Measurements from ENCODE around the gene DHRS3. TPM values are rescaled to one million over a fixed set of nuclear protein-coding genes. Genes with fewer than 3 reads are reported as not detected.
A peak's percentile ranks its signal among the peaks of the same experiment; 100 is the strongest.

DHRS3 gene
- total and polyA plus RNA-seq, 2 of the 13 experiments (the other 11 are each of a cell fraction or from before 2014, with no cell fraction given) = 48.5 to 90.5 TPM

DNA sequence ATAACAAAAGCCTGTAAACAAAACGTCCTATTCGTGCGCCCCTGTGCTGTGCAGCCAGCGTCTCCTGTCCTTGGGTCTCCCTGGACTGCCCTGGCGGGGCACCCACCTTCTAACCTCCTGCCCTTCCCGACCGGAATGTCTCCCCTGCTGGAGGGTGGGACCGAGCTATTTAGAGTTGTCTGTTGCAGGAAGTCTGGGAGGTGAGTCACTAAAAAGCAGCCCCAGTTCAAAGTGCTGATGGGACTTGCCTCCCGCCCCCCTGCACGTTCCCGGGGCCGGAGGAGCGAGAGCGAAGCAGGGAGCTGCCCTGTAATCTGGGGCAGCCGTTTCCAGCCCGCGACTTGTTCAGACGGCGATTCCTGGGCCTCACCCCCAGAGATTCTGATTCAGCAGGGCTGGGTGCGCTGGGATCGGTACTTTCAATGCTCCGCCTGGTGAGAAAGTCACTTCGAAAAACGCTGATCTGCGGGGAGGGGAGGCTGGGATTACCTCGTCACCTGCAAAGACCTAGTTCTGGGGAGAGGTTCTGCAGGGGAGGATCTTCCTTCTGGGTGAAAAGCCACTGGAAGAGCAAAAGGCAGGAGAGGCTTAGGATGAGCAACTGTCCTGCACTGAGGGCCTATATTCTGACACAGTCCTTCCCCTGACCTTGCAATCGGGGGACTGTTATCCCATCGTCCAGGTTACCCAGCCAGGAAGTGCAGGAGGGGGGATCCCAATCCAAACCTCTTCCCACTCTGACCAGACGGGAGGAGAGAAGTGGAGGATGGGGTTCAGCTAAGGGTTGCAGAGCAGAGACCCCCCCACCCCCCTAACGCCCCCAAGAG is 1.2 kb upstream of the DHRS3 start (continued):
- TF ChIP-seq, protein P1, sequence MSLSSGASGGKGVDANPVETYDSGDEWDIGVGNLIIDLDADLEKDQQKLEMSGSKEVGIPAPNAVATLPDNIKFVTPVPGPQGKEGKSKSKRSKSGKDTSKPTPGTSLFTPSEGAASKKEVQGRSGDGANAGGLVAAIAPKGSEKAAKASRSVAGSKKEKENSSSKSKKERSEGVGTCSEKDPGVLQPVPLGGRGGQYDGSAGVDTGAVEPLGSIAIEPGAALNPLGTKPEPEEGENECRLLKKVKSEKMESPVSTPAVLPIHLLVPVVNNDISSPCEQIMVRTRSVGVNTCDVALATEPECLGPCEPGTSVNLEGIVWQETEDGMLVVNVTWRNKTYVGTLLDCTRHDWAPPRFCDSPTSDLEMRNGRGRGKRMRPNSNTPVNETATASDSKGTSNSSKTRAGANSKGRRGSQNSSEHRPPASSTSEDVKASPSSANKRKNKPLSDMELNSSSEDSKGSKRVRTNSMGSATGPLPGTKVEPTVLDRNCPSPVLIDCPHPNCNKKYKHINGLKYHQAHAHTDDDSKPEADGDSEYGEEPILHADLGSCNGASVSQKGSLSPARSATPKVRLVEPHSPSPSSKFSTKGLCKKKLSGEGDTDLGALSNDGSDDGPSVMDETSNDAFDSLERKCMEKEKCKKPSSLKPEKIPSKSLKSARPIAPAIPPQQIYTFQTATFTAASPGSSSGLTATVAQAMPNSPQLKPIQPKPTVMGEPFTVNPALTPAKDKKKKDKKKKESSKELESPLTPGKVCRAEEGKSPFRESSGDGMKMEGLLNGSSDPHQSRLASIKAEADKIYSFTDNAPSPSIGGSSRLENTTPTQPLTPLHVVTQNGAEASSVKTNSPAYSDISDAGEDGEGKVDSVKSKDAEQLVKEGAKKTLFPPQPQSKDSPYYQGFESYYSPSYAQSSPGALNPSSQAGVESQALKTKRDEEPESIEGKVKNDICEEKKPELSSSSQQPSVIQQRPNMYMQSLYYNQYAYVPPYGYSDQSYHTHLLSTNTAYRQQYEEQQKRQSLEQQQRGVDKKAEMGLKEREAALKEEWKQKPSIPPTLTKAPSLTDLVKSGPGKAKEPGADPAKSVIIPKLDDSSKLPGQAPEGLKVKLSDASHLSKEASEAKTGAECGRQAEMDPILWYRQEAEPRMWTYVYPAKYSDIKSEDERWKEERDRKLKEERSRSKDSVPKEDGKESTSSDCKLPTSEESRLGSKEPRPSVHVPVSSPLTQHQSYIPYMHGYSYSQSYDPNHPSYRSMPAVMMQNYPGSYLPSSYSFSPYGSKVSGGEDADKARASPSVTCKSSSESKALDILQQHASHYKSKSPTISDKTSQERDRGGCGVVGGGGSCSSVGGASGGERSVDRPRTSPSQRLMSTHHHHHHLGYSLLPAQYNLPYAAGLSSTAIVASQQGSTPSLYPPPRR (CRISPR knock-in tag; IDR thresholded peaks at IDR 0.05; ENCODE audit: borderline replicate concordance) = peak; percentile 93
- TF ChIP-seq SP5 (CRISPR knock-in tag; IDR thresholded peaks at IDR 0.05; ENCODE audit: borderline replicate concordance, low read depth) (peak; percentile 98), KLF15 (CRISPR knock-in tag; IDR thresholded peaks at IDR 0.05; ENCODE audit: borderline replicate concordance) (no peak), BORCS8-MEF2B (CRISPR knock-in tag; IDR thresholded peaks at IDR 0.05) (peak; percentile 17; the same call in 1 of the 2 replicates), ZNF333 (CRISPR knock-in tag; IDR thresholded peaks at IDR 0.05; ENCODE audit: borderline replicate concordance) (peak; percentile 69; the same call in 1 of the 2 replicates), RFX1 (IDR thresholded peaks at IDR 0.05) (no peak), ZNF530 (CRISPR knock-in tag; IDR thresholded peaks at IDR 0.05; ENCODE audit: low read depth) (no peak), PPARG (CRISPR knock-in tag; conservative IDR thresholded peaks at IDR 0.05) (peak; percentile 69), KDM5A (IDR thresholded peaks at IDR 0.05; ENCODE audit: borderline replicate concordance, low read length) (no peak; the same call in 1 of the 2 replicates), ZNF30 (CRISPR knock-in tag; IDR thresholded peaks at IDR 0.05) (no peak)
- TF ChIP-seq, protein P2, sequence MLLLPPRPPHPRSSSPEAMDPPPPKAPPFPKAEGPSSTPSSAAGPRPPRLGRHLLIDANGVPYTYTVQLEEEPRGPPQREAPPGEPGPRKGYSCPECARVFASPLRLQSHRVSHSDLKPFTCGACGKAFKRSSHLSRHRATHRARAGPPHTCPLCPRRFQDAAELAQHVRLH (CRISPR knock-in tag; IDR thresholded peaks at IDR 0.05; ENCODE audit: borderline replicate concordance, low read depth) = peak; percentile 87; the same call in 1 of the 2 replicates
- TF ChIP-seq, protein P3, sequence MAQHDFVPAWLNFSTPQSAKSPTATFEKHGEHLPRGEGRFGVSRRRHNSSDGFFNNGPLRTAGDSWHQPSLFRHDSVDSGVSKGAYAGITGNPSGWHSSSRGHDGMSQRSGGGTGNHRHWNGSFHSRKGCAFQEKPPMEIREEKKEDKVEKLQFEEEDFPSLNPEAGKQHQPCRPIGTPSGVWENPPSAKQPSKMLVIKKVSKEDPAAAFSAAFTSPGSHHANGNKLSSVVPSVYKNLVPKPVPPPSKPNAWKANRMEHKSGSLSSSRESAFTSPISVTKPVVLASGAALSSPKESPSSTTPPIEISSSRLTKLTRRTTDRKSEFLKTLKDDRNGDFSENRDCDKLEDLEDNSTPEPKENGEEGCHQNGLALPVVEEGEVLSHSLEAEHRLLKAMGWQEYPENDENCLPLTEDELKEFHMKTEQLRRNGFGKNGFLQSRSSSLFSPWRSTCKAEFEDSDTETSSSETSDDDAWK (CRISPR knock-in tag; IDR thresholded peaks at IDR 0.05) = no peak
- TF ChIP-seq, protein P4, sequence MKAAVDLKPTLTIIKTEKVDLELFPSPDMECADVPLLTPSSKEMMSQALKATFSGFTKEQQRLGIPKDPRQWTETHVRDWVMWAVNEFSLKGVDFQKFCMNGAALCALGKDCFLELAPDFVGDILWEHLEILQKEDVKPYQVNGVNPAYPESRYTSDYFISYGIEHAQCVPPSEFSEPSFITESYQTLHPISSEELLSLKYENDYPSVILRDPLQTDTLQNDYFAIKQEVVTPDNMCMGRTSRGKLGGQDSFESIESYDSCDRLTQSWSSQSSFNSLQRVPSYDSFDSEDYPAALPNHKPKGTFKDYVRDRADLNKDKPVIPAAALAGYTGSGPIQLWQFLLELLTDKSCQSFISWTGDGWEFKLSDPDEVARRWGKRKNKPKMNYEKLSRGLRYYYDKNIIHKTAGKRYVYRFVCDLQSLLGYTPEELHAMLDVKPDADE (CRISPR knock-in tag; IDR thresholded peaks at IDR 0.05) = no peak
- TF ChIP-seq, protein P5, sequence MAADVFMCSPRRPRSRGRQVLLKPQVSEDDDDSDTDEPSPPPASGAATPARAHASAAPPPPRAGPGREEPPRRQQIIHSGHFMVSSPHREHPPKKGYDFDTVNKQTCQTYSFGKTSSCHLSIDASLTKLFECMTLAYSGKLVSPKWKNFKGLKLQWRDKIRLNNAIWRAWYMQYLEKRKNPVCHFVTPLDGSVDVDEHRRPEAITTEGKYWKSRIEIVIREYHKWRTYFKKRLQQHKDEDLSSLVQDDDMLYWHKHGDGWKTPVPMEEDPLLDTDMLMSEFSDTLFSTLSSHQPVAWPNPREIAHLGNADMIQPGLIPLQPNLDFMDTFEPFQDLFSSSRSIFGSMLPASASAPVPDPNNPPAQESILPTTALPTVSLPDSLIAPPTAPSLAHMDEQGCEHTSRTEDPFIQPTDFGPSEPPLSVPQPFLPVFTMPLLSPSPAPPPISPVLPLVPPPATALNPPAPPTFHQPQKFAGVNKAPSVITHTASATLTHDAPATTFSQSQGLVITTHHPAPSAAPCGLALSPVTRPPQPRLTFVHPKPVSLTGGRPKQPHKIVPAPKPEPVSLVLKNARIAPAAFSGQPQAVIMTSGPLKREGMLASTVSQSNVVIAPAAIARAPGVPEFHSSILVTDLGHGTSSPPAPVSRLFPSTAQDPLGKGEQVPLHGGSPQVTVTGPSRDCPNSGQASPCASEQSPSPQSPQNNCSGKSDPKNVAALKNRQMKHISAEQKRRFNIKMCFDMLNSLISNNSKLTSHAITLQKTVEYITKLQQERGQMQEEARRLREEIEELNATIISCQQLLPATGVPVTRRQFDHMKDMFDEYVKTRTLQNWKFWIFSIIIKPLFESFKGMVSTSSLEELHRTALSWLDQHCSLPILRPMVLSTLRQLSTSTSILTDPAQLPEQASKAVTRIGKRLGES (CRISPR knock-in tag; IDR thresholded peaks at IDR 0.05; ENCODE audit: borderline replicate concordance) = no peak
- TF ChIP-seq, protein P6, sequence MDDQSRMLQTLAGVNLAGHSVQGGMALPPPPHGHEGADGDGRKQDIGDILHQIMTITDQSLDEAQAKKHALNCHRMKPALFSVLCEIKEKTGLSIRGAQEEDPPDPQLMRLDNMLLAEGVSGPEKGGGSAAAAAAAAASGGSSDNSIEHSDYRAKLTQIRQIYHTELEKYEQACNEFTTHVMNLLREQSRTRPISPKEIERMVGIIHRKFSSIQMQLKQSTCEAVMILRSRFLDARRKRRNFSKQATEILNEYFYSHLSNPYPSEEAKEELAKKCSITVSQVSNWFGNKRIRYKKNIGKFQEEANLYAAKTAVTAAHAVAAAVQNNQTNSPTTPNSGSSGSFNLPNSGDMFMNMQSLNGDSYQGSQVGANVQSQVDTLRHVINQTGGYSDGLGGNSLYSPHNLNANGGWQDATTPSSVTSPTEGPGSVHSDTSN (CRISPR knock-in tag; IDR thresholded peaks at IDR 0.05; ENCODE audit: borderline replicate concordance) = 0 out of 2 replicates have a peak, but pooled peaks have one; percentile 12
